ENCODE data around the gene CRIP2.

DNA sequence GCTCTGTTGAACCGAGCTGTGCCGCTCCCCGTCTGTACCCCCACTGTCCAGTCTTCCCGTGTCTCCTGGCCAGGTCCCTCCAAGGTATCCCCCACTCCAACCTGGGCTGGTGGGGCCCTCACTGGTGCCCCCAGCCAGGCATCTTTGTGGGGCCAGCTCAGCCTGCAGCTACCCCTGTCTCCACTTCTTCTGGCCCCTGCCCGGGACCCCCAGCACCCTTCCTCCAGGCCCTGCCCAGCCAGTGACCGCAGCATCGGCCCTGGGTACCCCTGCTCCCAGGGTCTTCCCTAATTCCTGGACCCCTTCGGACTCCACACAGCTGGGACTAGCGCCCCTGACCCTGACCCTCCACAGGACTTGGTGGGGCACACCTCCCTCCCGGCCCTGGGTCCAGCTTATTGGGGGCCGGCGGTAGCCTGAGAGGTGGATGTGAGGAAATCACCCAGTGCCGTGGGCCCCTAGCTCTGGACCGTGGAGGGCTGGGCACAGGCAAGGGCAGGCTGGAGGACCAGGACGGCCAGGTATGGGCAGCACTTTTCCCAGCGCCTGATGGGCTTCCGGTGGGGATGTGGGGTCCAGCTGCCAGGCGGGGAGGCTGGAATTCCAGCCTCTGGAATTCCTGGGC lies 8.0 kb downstream of the CRIP2 start:
- TF ChIP-seq, protein P1, sequence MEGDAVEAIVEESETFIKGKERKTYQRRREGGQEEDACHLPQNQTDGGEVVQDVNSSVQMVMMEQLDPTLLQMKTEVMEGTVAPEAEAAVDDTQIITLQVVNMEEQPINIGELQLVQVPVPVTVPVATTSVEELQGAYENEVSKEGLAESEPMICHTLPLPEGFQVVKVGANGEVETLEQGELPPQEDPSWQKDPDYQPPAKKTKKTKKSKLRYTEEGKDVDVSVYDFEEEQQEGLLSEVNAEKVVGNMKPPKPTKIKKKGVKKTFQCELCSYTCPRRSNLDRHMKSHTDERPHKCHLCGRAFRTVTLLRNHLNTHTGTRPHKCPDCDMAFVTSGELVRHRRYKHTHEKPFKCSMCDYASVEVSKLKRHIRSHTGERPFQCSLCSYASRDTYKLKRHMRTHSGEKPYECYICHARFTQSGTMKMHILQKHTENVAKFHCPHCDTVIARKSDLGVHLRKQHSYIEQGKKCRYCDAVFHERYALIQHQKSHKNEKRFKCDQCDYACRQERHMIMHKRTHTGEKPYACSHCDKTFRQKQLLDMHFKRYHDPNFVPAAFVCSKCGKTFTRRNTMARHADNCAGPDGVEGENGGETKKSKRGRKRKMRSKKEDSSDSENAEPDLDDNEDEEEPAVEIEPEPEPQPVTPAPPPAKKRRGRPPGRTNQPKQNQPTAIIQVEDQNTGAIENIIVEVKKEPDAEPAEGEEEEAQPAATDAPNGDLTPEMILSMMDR (optimal IDR thresholded peaks at IDR 0.05 in 1 of 3, IDR thresholded peaks at IDR 0.05 in 1 of 3, conservative IDR thresholded peaks at IDR 0.05 in 1 of 3; ENCODE audit: extremely low read depth in 1 of 3, insufficient read depth in 2 of 3, low read length in 3 of 3) = no peak
- TF ChIP-seq EZH2 (IDR thresholded peaks at IDR 0.05; ENCODE audit: low read length) = no peak

Measured in keratinocyte (primary cell).